ENCODE data around the gene CHST2.

The CHST2 gene

DNA sequence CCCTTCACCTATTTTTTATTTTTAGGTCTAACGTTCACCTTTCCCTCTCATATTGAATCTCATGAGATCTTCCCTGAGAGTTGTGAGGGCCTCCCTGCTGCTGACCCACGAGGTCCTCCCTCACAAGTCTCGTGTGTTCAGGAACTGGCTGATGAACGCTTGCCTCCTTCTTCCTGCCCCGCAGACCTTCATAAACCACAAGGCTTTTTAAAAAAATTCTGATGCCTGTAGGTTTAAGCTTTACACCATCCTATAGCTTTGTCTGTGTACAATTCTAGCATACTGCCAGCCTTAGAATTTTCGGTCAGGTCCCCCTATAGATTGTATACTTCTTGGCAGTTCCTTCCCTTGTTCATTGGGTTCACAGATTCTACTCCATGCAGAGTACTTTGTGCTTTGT, 50.5 kb downstream of the CHST2 start:
- no peak for DNase-seq

DNA sequence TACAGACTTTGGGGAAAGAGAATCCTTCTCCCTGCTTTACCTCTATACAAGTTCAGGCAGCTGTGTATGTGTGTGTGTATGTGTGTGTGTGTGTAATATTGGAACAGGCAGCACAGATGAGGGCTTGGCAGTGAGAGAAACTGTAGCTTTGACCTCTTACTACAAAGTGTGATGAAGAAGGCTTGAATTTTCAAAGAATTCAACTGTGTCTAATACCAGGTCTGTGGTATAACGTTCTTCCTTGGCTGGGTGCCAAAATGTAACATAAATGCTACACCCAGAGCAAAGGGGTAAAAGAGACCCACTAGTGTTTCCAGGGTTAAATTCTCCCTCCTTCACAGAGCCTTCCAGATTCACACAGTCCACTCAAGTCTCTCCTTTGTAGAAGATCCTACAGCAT, 51.1 kb downstream of the CHST2 start:
- DNase-seq, result no peak

DNA sequence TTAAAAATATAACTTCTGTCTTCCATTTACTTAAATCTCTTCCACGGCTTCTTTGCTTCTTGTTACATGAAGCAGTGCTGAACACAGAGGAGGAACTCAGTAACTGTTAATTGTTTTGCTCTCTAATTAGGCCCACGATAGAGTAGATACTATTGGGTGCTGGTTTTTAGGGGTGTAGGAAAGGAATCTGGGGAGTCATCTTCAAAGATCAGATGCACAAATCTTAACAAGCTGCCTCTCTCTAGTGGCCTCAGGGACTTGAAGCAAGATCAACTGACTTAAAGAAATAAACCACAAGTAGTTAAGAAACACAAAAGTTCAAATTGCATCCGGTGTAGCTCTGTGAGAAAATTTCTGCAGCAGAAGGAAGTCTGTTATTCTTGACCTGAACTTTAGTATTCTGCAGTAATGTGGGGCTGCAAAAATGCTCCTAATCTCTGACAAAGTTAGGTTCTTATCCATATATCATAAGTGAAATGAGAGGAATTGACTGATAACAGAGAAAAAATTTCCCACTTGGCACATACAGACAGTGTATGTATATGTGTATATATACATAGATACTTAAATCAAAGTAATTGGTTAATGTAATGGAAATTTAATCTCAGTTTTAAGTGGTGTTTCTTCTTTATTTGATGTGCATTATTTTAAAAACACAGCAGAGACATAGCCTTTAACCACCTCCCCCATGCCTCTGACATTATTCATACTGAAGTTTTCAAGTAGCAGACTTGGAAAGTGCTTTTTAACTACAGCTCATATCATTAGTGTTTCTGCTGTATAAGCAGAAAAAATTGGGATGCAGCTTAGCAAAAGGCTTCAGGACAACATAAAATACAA, 51.8 kb downstream of the CHST2 start:
- no peak for DNase-seq

DNA sequence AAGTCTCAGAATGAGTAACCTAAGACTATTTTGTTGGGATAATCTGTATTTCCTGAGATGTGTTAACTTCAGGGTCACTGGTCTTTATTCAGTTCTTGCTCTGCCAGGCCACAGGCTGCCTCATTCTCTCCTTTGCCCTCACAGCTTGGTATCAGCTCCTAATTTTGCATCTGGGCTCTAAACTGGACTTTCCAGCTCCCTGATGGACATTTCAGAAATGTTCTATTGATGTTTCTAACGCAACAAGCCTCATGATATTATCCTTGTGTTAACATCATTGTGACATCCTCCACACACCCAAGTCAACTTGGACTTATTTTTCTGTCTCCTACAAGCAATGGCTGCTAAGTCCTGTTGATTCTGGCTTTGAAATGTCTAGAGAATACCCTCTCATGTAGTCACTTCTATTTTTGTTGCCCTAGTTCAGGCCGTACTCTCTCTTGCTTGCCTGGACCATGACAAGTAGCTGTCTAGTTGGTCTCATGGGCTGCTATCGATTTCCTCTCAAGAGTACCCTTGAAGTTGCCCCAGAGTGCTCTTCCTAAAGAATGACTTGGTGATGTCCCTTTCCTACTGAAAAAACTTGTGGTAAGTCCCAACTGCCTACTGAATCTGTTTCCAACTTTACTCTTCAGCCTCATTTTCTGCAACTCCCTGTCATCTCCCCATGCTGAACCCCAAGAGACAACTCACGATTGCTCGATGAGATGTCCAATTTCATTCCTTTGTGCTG, 52.7 kb downstream of the CHST2 start:
- DNase-seq, result no peak

DNA sequence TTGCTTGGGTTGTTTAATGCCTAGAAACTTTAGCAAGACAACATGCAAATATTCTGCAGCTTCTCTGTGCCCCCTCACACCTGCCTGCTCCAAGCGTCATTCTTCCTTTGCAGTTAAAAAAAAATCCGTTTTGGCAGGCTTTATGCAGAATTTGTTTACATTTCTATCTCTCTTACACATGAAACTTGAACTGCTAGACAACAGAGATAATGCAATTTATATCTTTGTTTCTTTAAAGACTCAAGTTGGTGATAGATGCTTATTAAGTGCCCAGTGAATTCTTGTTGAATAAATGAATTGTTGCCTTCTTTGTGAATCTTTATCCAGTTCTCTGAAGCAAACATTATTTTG, 53.2 kb downstream of the CHST2 start:
- DNase-seq, result no peak

DNA sequence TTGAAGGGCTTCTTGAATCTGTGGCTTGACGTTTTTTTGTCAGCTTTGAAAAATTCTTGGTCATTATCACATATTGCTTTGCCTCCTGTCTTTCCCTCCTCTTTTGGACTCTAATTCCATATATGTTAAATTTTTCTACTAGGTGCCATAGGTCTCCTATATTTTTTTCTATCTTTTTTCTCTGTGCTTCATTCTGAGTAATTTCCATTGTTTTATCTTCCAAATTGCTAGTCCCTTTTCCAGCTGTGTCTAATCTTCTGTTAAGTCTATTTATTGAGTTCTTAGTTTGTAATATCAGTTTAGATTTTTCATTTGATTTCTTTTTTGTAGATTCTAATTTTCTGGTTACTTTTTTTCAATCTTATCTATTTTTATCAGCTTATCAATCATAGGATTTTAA, 53.7 kb downstream of the CHST2 start:
- DNase-seq, result no peak
